Activated CD4-positive, alpha-beta T cell treated with anti-CD3 and anti-CD28 coated beads, Interleukin-2, amount 50 U/mL, for 16 hours (primary cell): ENCODE results near the gene S100B.
"Not testable (repeated sequence)": the region's sequence is repeated elsewhere in the genome, so short reads cannot be mapped to it uniquely, and the experiment has no call there.

Experiments
- DNase-seq: peaks from one replicate; pipeline ENCODE4 v3.0.0-alpha.2; 2020

The S100B gene

DNA sequence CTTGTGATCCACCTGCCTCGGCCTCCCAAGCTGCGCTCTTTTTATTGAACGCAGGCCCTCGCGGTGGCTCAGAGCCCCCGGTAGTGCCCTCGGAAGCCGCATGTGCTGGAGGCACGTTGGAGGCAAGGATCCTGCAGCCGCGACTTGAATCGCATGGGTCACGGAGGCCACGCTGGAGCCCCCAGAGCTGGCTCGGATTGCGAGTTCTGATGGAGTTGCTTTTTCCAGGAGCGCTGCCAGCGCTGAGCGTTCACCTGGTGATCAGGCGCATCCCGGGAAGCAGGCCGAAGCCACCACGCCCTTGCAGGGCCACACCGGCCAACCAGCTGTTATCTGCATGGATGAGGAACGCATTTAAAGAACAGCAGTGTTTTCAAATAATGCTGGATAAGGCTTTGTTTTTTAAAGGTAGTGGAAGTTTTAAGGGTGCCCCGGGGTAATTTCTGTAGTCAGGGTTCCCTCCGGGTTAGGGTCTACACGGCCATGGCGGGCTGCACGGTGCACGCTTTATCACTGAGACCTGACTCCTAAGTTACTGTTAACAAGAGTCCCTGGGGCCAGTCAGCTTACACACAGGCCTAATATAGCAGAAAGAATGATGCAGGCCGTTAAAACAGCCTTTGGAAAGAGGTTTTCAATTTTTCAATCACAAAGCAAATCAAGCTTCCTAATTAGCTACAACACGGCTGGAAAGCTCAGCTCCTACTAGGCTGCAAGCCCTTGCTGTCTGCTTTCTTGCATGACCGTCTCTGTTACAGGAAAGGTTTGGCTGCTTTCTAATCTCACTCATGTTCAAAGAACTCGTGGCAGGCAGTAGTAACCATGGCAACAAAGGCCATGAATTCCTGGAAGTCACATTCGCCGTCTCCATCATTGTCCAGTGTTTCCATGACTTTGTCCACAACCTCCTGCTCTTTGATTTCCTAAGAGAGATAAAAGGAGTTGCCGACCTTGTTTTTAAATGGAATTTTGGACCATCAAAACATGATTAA lies 6.0 kb downstream of the S100B start:
- no peak for DNase-seq

DNA sequence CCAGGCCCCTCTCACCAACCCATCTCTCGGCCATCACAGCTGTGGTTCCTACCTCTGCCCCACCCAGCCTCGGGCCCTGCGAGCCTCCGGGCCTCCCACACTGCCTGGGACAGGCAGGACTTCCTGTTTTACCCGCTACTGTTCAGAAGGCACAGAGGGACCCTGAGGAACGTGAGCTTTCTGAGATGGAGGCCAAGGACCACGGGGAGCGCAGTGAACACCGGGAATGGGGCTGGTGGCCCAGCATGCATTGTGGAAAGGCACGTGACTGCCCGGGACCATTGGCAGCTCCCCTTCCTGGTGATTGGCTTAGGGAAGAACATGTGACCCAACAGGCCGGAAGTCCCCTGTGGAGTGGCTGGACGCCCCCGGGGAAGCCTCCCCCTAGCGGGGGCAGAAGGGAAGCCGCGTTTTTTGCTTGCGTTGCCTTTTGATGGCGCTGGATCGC lies 7.0 kb downstream of the S100B start:
- no peak for DNase-seq

DNA sequence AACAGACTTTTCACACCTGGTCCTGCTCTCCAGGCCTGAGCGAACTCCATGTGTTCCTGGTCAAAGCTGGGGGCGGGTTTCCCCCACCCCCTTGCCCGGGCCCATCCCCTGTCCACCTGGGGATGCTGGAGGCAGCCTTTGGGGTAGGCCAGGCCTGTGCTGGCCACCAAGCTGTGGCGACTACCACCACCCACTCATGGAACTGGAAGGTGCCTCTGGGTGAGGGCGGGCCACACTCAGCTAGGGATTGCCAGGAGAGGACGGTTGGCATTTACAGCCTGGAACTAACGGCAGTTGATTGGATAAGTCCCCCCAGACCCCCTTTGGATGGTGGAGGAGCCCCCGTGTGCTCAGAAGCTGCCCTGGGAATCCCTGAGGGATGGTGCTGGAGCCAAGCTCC lies 7.9 kb downstream of the S100B start:
- no peak for DNase-seq

DNA sequence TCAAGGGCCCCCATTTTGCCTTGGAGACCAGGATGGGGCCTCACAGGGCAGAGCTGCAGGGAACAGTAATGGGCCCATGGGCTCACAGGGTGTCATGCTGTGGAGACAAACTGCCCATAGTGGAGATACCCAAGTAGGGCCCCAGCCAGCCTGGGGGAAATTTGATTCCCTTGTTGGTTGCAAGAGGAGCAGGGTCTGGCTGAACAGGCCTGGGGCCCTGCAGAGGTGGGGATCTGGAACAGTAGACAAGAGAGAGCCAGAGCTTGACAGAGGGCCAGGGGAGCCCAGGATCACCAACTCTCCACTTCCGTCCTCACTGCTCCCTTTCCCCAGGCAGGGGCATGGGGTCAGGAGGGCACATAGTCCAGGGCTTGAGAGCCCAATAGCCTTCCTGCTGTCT lies 8.7 kb downstream of the S100B start:
- DNase-seq: no peak

DNA sequence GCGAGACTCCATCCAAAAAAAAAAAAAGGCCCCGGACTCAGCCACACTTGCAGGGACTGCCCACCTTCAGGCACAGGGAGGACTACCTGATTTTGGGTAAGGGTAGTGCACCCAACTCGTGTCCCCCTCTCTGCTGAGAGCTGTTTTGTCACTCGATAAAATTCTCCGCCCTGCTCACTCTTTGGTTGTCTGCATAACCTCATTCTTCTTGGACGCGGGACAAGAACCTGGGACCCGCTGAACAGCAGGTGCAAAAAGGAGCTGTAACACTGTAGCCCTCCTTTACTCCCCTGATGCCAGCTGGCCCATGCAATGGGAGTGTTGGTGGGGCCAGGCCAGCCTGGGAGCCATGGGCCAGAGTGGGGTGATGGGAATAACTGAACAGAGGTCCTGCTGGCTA lies 10.6 kb downstream of the S100B start:
- no peak for DNase-seq

DNA sequence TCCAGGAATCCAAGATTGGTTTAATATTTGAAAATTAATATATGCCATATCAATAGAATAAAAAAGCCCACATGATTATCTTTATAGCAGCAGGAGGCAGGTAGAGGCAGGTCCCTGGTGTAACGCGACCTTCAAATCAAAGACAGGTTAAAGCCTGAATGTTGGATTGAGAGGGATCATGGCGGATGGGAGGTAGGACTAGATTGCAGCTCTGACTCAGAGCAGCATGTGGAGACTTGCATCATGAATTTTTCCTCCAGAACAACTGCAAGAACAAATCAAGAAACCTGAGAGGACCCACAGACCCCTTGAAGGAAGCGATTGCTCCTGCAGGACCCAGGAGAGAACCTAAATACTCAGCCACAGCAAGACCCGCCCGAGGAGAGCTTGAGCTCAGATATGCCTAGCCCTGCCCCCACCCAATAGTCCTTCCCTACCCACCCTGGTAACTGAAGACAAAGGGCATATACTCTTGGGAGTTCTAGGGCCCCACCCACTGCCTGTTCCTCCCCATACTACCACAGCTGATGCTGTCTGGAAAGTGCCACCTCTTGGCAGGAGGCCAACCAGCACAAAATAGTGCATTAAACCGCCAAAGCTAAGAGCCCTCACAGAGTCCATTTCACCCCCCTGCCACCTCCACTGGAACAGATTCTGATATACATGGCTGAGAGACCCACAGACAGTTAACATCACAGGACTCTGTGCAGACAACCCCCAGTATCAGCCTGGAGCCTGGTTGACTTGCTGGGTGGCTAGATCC lies 19.5 kb downstream of the S100B start:
- DNase-seq: no peak

DNA sequence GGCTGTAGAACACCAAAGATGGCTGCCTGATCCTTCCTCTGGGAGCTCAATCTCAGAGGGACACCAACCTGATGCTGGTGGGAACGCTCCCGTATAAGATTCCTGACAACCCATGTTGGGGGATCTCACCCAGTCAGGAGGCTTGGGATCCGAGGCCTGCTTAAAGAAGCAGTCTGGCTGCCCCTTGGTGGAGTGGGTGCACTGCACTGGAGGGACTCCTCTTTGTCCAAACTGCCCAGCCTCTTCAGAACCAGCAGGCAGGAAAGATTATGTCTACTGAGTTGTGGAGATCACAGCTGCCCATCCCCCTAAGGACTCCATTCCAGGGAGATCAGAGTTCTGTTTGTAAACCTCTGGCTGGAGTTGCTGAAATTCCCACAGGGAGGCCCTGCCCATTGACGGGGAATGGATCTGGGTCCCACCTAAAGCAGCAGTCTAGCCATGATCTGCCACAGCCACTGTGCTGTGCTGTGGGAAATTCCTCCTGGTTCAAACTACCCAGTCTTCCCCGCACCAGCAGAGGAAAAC lies 23.0 kb downstream of the S100B start:
- no peak for DNase-seq

DNA sequence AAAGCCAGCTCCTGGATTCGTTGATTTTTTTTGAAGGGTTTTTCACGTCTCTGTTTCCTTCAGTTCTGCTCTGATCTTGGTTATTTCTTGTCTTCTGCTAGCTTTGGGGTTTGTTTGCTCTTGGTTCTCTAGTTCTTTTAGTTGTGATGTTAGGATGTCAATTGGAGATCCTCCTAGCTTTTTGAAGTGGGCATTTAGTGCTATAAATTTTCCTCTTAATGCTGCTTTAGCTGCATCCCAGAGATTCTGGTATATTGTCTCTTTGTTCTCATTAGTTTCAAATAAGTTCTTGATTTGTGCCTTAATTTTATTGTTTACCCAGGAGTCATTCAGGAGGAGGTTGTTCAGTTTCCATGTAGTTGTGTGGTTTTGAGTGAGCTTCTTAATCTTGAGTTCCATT lies 25.5 kb downstream of the S100B start:
- not testable (repeated sequence) for DNase-seq

DNA sequence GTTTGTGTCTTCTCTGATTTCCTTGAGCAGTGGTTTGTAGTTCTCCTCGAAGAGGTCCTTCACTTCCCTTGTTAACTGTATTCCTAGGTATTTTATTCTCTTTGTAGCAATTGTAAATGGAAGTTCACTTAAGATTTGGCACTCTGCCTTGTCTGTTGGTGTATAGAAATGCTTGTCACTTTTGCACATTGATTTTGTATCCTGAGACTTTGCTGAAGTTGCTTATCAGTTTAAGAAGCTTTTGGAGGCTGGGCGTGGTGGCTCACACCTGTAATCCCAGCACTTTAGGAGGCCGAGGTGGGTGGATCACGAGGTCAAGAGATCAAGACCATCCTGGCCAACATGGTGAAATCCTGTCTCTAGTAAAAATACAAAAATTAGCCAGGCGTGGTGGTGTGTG lies 27.1 kb downstream of the S100B start:
- not testable (repeated sequence) for DNase-seq

DNA sequence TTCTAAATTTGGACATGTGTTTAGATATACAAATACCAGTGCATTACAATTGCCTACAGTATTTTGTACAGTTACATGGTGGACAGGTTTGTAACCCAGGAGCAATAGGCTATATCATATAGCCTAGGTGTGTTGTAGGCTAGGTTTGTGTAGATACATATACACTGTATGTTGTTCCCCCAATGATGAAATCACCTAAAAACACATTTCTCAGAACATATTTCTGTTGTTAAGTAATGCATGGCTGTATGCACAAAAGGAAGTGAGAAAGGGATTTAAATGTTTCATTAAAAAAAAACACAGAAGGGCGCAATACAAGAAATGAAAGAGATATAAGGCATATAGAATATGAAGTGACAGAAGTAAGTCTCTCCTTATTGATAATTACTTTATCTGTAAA lies 32.0 kb downstream of the S100B start:
- no peak for DNase-seq

DNA sequence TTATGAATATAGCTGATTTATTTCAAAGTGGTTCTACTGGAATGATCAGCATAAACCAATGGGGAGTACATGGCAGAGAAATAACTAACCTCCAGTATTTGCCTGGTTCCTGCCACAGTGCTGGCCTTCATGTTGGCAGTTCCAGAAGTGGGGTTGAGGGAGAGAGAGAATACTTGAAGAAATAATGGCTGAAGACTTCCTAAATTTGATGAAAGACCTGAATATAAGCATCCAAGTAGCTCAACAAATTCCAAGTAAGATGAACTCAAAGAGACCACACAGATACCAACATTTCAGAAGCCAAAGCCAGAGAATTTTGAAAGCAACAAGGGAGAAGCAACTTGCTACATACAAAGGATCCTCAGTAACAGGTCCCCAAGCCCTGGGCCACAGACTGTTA lies 34.3 kb downstream of the S100B start:
- no peak for DNase-seq

DNA sequence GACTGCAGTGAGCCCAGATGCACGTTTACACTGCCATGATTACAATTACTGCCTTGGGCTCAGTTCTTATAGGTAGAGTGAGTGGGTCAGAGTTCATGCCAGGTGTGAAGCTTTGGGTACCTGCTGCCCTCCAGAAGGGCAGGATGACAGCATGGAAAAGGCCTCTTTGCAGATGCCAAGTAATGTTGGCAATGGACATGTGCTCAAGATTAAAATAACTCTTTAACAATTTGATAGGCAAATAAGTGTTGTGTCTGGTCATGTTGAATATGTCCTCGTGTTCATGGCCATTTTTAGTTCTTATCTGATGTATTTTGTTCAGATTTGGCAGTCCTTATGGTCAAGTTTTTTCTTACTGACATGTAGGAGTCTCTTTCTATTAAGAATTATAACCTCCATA lies 34.8 kb downstream of the S100B start:
- no peak for DNase-seq

DNA sequence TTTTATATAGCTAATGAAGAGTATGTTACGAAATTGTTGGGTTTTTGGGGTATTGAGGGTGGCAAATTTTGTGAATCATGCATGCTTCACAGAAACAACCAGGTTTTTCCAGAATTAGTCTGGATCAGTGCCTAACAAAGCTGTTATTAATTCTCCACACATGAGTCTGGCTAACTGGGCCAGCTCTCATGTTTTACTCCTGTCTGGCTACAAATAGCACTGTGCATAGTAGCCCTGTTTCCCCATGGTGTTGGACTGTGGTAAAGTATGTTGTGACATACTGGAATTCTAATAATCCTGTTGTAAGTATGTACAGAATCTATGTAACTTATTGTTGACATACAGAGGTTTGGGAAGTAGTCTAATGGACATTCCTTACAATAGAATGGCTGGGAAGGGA lies 35.8 kb downstream of the S100B start:
- DNase-seq: no peak

DNA sequence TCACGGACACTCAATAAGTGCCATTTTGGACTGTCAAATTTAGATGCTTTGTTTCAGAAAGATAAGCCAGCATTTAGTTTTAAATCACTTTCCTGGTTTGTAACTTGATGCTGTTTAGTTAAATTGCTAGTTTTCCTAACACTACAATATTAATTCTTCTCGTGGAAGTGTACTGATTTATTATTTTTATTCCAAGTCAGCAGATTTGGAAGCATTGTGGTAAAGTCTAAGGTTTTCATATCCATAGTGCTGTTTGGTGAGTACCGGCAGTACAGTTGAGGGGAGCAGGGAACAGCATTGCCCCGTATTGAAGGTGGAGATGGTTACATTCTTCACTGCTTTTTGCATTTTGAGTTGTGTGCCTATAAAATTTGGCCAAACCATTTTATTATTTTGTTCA lies 36.3 kb downstream of the S100B start:
- DNase-seq: no peak

DNA sequence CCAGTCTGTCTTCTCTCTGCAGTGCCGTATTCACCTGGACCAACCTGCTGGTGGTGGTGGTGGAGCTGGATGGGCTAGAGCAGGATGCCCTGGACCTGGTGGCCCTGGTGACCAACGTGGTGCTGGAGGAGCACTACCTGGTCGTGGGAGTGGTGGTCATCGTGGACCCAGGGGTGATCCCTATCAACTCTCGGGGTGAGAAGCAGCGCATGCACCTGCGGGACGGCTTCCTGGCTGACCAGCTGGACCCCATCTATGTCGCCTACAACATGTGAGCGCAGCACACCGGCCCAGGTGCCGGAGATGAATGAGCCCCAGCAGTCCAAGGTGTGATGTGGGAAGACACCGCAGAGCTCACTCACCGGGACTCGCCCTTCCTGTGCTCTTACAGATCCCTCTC lies 37.5 kb downstream of the S100B start:
- DNase-seq: no peak

DNA sequence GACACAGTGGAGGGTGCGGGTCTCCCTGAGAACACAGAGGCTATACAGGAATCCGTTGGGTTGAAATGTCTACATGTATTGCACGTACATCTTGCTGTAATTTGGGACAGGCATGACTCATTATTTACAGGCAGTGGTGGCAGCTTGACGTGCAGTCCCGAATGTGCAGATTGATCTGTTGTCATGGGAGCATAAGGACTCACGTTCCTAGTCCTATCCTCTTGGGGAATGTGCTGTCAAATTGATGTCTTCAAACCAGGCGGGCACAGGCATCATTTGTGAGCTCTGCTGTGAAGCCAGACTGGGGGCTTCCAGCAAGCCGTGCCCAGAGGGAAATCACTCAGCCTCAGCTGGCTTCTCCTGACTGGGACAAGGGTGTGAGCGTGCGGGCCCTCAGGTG lies 40.5 kb downstream of the S100B start:
- DNase-seq: no peak

DNA sequence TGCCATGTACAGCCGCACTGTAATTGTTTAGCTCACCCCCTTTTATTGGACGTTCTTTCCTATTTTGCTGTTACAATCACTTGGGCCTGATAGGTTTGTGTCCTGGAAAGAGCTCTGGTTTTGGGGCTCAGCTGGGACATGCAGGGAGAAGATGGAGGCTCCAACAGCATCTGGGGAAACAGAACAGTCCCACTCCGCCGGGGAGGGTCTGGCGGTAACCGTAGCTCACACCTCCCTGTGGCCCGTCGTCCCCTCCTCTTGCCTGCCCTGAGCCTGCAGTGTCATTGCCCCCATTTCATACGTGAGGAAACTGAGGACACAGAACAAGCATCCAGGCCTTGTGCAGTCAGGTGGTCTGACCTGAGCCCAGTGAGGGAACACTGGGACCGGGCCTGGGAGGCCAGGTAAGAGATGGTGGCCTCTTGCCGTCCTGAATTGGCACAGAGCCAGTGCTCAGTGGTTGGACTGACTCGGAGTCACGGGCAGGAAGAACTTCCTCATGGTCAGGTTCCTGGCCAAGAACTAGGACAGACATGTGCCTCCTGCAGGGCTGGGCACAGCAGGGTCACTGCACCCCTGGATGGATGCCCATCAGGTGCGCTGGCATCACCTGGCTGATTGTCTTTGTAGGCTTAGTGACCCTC lies 41.8 kb downstream of the S100B start:
- no peak for DNase-seq

DNA sequence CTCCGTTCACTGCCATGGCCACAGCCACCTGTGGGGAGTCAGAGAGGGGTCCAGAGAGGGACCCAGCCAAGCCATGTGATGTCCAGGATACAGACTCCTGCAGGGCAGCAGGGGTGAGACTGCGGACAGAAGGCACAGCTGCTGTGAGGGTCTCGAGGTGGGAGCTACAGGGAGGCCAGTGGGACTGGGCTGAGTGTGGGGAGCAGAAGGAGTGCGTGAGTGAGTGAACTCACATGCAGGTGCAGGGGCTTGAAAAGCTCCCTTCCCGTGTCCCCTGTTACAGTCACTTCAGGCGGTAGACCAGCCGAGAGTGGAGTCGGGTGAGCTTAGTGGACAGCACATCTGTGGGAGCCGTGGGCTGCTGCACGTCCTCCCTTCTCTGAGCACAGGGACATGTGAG lies 42.4 kb downstream of the S100B start:
- DNase-seq: no peak

DNA sequence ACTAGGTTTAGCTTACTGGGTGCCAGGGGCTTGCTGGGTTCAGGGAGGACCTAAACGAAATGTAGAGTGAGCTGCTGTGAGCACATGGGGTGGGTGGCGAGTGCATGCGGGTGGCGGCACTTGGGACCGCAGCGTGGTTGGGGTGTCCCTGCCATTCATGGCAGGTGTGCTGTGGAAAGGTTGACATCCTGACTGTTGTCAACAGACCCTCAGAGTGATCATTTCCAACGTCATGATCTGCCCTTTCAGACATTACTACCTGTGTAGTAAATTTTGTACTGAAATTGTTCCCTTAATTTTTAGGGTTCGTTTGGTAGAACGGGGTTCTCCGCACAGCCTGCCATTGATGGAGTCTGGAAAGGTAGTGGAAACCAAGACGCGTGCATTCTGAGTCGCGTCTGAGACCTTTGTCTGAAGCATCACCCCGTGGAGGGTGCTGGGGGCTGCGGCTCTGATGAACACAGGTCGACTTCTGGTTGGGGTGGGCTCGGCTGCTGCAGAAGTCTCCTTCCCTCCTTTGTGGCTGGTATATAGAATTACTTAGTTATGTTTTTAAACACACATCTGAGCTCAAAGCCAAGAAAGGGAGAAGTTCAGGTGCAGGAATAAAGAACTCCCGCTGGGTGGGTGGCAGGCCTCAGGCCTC lies 43.3 kb downstream of the S100B start:
- no peak for DNase-seq

DNA sequence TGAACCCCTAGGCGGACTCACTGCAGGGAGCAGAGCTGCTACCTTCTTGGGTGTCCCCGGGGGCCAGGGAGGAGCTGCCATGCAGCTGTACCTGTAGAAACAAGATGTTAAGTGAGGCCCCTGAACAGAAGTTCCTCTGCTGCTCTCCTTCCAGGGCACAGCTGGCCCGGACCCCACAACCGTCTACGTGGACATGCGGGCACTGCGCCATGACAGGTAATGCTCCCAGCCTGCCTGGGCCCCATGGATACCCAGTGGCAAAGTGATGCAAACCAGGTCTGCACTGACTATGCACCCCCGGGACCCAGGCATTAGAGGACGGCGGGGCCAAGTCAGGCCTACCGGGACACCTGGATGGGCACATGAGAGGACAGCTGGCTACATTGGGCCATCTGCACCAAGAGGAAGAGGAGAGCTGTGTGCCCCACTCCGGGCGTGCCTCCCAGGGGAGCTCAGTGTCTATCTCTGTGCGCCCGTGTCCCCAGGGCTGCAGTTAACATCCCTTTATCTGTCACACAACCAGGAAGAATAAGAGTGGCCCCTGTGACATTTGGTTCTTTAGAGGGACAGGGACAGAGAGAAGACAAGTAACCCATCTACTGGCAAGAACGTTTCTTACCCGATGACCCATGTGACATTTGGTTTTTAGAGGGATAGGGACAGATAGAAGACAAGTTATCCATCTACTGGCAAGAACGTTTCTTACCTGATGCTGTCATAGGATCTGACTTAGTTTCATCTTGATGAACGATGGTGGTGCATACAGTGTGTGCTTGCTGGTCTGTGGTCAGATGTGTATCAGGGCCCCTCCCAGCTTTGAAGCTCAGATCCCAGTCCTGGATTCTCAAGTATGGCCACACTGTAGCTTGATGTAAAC lies 44.1 kb downstream of the S100B start:
- DNase-seq: no peak

DNA sequence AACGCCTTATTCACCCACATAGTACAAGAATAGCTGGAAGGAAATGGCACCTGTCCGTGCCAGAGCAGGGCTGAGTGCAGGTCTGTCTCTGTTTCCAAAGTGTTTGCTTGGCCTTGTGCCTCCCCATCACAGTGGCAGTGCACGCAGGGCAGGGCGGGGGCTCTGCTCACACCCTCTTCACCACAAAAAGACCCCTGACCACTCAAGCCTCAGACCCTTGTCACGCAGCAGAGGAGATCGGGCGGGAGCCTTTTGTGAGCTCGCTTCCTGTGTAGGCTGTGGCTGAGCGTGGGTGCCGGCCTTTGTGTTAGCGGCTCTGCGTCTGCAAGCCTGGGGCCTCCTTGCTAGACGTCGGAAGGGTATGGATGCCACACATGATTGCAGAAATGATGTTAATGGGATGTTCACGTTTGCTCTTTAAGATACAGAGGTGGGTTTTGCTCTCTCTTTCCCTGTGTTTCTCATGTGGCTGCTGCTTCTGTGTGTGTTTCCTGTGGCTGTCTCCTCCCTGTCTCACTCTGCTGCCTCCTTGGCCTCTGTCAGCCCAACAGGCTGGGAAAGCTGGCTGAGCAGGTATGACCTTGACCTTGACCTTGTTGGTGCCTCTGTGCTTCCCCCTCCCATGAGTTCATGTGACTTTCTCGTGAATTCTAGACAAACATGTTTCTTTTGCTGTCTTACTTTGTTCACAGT lies 45.4 kb downstream of the S100B start:
- peak; percentile 54 for DNase-seq
